Hindlimb muscle (tissue), 1 donor: Measurements from ENCODE around the gene KCNH6. TPM values are rescaled to one million over a fixed set of nuclear protein-coding genes. Genes with fewer than 3 reads are reported as not detected.

Source experiments
- DNase-seq: peaks from one replicate; pipeline ENCODE4 v3.0.0-alpha.2; 2013
- polyA plus RNA-seq: library from polyadenylated mRNA; unstranded; fragments of 120-200 nt; gene quantifications from one replicate; pipeline ENCODE4 v1.2.1, GENCODE V29; 2013; ENCODE audit not compliant: insufficient read length

Gene KCNH6, protein sequence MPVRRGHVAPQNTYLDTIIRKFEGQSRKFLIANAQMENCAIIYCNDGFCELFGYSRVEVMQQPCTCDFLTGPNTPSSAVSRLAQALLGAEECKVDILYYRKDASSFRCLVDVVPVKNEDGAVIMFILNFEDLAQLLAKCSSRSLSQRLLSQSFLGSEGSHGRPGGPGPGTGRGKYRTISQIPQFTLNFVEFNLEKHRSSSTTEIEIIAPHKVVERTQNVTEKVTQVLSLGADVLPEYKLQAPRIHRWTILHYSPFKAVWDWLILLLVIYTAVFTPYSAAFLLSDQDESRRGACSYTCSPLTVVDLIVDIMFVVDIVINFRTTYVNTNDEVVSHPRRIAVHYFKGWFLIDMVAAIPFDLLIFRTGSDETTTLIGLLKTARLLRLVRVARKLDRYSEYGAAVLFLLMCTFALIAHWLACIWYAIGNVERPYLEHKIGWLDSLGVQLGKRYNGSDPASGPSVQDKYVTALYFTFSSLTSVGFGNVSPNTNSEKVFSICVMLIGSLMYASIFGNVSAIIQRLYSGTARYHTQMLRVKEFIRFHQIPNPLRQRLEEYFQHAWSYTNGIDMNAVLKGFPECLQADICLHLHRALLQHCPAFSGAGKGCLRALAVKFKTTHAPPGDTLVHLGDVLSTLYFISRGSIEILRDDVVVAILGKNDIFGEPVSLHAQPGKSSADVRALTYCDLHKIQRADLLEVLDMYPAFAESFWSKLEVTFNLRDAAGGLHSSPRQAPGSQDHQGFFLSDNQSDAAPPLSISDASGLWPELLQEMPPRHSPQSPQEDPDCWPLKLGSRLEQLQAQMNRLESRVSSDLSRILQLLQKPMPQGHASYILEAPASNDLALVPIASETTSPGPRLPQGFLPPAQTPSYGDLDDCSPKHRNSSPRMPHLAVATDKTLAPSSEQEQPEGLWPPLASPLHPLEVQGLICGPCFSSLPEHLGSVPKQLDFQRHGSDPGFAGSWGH
- not detected for polyA plus RNA-seq

DNA sequence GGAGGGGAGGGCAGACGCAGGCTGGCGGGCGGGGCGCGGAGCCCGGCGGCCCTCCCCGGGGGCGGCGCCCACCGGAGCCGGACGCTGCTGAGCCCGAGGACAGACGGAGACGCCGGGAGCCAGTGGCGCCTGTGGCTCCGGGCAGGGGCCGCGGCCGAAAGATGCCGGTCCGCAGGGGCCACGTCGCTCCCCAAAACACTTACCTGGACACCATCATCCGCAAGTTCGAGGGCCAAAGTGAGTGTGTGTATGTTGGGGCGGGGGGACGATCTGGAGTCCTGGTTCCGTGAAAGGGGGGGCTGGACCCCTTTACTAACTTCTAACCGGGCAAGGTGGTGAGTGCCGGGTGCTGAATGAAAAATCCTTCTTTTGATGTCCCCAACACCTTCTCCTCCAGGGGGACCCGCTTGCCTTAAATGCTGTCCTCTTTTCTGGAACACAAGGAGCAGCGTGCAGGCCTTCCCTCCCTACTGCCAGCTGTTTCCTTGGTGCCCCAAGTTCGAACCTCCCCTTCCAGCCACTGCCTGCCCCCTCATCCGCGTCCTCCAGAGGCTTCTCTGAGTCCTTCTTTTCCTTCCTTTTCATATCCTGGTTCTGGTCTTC lies at the start of gene KCNH6:
Gene KCNH6 (plus strand): TSS at position 106 of the 603 bp plus-strand sequence. CDS start 56 bp downstream, at position 162.
- no peak for DNase-seq

DNA sequence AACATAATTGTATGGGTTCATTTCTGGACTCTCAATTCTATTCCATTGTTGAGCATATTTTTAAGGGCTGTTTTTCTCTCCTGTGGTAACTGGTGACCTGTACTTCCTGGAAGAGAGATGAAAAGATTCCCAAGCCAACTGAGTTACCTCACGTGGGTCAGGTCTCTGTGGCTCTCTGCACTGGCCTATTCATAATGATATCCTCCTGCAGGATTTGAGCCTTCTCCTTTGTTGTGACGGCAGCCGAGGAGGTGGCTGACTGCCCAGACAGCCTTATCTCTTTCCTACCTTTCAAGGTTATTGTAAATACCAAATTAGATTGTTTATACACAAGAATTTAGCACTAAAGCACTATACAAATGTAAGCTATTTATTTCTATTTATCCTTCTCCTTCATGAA lies 49.0 kb upstream of the KCNH6 start:
- no peak for DNase-seq

DNA sequence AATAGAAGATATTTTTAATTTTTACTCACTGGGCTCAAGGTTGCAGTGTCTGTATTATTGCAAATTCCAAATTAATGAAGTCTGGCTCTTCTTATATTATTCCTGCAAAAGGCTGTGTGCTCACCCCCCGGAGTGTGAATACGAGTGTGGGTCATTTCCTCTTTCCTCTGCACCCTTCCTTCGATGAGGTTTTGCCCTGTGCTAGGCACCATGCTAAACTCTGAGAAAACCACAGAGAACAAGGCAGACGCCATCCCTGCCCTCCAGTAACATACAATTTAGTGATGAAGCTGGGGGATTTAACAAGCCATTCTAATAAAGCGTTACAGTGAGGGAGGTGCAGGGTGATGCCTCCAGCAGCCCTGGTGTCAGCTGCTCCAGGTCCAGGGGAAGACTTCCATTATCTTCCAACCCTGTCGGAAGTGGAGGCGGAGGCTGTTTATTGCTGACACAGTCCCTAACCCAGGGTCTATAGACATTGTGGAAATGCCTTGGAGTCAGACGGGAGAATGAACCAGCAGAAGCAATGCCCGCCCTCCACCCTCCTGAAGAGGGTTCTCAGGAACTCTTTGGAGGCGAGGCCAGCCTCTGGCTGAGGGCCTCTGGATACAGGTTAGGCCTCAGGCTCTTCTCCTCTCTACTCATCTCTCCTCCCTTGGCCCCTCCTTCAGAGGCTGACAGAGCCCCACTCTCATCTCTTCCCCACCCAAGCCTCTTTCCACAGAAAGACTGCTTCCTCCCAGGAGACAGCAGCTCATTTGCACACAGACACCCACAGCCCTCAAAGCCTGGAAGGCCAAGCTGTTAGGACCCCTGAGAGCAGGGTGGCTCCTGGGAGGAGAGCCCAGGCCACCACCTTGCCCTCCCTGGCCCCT lies 48.3 kb upstream of the KCNH6 start:
- no peak for DNase-seq

DNA sequence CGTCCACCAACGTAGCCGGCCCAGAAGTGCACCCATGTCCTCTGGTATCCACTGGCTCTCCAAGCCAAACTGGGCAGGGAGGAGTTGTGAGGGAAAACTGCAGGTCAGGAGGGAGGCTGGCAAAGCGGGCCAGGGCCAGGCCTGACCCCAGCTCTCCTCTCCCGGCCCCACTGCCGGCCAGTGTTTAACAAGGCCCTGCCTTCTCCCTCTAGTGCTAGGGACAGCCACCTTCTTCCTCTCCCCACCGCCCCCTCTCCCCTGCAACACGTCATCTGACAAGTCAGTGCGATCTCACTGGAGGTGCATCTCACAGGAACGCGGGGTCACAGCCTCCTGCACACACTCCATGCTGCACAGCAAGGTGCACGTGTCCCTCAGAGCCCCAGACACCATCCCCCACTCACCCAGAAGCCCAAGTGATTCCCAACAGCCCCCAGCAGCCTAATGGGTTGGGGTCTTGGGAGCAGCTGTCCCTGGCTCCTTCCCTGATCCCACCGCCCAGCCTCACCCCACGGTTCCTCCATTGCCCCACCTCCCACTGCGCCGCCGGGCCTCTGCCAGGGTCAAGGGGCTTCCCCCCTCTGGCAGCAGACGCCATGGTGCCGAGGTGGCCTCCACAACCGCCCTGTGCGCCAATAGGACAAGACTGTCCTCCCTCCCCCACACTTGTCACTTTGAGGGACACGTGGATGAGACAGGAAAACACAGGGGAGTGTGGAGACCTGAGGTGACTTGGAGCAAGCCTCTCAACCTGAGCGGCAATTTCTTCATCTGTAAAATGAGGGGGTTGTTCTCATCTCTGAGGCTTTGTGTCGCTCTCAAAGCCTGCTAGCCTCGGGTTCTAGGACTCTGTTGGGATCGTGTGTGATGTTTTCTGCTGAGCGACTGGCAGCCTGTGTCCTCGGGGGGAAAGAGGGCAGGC lies 47.4 kb upstream of the KCNH6 start:
- DNase-seq, result no peak

DNA sequence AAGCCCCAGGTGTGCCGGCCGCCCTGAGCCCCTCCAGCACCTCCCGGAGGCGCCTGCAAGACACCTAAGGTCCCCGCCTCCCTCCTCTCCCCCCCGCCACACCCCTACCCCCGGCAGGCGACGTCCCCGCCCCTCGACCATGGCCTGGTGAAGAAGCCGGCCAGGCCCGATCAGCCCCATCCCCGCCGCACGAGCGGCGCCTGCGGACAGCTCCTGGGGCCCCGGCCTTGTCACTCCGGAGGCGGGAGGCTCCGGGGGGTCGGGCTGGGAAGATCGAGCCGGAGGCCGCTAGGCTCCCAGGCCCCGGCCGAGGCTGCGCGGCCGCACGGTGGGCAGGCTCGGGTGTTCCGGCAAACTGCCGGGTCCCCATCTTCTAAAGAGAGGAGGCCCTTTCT lies 46.7 kb upstream of the KCNH6 start:
- DNase-seq, result no peak

DNA sequence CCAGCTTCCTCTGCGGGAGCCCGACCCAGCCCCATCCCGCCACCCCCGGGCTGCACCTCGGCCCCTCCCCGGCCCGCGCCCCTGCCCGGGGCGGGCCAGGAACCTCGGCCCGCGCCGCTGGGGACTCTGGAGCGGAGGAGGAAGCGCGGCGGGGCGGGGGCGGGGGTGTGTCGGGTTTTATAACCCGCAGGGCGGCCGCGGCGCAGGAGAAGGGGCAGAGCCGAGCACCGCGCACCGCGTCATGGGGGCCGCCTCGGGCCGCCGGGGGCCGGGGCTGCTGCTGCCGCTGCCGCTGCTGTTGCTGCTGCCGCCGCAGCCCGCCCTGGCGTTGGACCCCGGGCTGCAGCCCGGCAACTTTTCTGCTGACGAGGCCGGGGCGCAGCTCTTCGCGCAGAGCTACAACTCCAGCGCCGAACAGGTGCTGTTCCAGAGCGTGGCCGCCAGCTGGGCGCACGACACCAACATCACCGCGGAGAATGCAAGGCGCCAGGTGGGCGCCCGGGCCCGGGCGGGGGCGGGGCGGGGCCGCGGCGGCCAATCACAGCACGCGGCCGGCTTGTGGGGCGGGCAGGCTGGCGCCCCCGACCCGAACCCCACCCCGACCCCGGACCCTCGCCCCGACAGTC lies 46.2 kb upstream of the KCNH6 start, which contains the start of gene ACE:
Gene ACE (plus strand): TSS at position 208 of the 626 bp plus-strand sequence. CDS start 34 bp downstream, at position 242.
- DNase-seq, result peak; percentile 34

DNA sequence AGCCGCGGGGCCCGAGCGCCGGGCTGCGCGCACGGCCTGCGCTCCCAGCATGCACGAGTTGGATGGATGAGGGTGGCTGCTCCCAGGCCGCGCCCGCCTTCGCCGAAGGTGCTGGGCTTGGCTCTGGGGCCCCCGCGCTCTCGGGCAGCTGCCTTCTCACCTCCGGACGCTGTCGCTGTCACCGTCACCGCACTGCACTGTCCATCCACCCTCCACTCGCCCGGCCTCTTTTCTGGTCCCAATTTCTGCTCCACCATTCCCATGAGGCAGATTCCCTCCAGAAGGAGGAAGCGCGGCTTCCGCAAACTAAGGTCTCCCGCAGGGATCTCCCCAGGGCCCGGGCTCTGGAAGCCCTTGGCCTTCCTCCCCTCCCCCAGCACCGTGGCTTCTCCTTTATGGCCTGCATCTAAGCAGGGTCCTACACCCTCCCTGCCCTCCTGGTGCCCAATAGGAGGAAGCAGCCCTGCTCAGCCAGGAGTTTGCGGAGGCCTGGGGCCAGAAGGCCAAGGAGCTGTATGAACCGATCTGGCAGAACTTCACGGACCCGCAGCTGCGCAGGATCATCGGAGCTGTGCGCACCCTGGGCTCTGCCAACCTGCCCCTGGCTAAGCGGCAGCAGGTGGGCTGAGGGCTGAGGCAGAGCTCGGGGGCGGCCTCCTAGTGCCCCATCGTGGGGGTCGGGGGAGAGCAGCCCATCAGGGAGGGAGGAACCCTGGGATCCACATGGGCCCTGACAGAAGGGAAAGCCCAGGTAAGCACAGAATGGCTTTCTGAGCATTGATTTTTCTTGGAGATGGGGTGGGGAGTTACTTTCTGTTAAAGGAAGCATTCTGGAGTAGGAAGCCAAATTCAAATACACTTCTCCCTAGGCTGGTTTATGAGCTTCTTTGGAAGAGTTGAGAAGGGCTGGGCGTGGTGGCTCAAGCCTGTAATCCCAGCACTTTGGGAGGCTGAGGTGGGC lies 45.4 kb upstream of the KCNH6 start:
- DNase-seq, result no peak

DNA sequence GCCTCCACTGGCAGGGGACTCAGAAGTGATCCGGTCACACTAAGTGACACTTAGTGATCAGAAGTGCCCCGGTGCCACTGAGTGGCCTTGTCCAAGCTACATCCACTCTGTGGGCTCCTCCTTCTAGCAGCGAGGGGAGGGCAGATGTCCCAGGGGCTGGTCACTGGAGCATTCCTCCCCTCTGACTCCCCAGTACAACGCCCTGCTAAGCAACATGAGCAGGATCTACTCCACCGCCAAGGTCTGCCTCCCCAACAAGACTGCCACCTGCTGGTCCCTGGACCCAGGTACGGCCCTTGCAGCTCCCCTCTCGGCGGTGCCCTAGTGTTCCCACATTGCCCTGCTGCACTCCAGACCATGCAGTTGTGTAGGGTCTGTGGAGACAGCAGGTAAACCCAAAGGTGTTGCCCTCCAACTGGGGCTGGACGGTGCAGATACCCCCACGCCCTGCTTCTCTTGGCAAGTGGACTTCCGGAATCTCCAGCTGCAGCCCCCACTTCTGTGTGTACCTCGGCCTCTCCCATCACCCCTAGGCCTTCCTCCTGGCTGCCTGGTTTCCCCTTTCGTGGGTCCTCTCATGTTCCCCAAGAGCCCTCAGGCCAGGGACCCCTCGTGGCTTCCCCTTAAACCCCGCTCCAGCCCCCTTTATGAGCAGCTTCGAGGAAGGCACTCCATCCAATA lies 44.2 kb upstream of the KCNH6 start:
- DNase-seq, result peak; percentile 47

DNA sequence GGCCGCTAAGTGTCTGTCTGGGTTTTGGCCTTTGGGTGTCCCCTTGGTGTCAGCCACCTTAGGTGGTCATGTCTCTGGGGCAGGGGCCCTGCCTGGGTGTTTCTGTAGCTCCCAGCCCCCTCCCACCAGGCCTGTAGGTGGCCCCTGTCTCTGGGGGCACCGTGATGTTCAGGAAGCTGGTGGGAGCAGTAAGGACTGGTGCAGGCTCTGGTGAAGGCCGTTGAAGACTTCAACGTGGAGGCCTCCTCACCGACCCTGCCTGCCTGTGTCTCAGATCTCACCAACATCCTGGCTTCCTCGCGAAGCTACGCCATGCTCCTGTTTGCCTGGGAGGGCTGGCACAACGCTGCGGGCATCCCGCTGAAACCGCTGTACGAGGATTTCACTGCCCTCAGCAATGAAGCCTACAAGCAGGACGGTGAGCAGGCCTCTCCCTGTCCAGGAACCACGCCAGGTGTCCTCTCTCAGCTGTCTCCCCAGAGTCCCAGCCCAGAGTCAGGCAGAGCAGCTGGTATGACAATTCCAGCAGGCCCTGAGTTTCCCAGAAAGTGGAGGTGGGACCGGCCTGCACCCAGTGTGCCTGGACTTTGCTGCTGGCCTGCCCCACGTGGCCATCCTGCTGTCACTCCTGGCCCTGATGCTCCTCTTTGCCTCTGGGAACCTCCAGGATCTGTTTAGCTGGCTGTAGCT lies 43.5 kb upstream of the KCNH6 start:
- DNase-seq, result no peak

DNA sequence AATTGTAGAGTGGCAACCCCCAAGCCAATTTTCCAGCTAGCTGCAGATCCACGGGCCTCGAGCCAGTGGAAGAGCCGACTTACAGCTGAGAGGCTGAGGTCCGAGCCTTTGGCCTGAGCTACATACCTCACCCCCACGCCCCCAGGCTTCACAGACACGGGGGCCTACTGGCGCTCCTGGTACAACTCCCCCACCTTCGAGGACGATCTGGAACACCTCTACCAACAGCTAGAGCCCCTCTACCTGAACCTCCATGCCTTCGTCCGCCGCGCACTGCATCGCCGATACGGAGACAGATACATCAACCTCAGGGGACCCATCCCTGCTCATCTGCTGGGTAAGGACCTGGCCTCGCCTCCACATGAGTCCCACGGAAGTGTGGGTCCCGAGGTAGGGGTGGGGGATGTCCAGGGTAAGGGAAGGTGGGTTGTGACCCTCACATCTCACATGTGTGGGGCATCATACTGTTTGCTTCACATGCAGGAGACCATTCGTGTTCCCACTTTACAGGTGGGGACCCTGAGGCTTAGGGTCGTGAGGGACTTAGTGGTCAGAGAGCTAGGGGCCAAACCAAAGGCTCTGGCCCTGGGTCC lies 42.9 kb upstream of the KCNH6 start:
- DNase-seq, result no peak

DNA sequence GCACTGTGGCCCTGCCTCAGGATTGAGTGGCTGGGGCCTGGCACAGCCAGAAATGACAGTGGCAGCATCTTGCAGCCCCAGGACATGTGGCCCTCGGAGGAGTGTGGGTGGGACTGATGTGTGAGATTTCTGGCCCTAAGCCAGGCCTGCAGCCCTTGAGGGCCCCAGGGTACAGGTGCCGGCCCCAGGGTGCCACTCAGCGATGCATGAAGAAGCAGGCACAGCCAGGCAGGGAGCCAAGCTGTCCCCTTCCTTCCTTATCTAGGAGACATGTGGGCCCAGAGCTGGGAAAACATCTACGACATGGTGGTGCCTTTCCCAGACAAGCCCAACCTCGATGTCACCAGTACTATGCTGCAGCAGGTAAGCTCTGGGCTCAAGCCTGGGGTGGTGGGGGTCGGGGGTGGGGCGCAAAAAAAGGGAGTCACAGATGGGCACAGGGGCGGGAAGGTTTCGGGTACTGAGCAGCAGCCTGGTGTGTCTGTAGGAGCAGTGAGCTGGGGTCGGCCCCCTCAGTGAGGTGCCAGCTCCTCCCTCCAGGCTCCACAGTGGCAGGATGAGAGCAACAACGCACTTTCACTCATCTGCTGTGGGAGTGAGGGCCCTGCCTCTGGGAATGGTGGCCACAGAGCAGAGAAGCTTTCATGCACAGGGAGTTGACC lies 42.2 kb upstream of the KCNH6 start:
- DNase-seq, result no peak

DNA sequence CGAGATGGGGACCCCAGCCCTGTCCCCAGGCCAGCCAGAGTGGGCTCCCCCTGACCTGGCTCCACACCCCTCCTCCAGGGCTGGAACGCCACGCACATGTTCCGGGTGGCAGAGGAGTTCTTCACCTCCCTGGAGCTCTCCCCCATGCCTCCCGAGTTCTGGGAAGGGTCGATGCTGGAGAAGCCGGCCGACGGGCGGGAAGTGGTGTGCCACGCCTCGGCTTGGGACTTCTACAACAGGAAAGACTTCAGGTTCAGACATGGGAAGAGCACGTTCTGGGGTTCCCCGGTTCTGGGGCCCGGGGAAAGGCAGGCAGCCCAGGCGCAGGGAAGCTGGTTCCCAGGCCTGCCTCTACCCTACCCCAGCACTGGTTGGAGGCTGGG lies 41.7 kb upstream of the KCNH6 start:
- no peak for DNase-seq

DNA sequence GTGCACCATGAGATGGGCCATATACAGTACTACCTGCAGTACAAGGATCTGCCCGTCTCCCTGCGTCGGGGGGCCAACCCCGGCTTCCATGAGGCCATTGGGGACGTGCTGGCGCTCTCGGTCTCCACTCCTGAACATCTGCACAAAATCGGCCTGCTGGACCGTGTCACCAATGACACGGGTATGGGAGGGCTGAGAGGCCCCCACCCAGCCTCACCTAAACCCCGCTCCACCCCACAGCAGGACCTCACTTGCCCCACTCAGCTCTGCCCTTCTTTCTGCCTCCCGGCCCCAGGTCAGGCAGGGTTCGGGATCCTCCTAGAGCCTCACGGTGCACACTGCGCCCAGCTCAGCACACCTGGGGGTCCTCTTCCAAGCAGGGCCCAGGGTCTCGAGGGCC lies 40.6 kb upstream of the KCNH6 start:
- no peak for DNase-seq

DNA sequence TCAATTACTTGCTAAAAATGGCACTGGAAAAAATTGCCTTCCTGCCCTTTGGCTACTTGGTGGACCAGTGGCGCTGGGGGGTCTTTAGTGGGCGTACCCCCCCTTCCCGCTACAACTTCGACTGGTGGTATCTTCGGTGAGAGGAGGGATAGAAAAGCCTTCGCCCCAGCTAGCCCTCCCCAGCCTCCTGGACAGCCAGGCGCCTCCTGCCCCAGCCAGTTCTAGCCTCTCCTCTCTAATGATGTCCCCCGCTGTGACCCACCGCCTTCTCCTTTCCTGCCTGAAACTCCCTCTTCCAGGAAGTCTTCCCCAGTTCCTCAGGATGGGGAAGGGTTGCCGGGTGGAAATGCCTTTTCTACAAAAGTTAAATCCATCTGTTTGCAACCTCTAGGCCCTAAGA lies 40.1 kb upstream of the KCNH6 start:
- DNase-seq, result no peak

DNA sequence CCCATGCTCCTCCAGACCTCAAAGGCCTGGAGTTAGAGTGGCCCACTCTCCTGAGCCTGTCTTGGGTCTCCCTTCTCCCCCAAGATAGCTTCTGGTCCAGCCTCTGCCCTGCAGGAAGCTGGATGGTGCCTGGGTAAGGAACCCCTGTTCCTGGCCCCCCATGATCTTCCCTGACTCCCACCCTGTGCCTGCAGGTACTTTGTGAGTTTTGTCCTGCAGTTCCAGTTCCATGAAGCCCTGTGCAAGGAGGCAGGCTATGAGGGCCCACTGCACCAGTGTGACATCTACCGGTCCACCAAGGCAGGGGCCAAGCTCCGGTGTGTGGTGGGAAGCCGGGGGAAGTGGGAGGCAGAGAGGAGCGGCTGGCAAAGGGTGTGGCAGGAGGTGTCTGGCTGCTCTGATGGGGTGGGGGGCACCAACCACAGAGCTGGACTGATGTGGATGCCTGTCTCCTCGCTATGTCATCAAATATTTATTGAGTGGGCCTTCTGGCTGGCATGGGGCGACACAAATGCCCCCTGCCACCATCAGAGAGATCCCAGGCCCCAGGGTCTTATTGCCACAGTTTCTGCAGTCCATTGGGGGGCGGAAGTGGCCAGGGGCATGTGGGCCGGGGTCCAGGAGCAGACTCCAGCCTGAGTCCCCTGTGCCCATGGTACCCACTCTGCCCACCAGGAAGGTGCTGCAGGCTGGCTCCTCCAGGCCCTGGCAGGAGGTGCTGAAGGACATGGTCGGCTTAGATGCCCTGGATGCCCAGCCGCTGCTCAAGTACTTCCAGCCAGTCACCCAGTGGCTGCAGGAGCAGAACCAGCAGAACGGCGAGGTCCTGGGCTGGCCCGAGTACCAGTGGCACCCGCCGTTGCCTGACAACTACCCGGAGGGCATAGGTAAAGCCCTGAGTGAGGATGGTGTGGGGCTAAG lies 39.2 kb upstream of the KCNH6 start:
- no peak for DNase-seq
